ENCODE data around the gene CSRNP3.

The CSRNP3 gene

GRCh38 chr2:165568361-165568760, 98.9 kb downstream of the CSRNP3 start:
- no peak overlapping the region for H3K27ac ChIP-seq
- POLR2A ChIA-PET (ENCODE audit: low non-redundant PET), result no interaction called here
- TF ChIP-seq CTCF (conservative IDR thresholded peaks at IDR 0.05; ENCODE audit: low read depth), result no peak
- CTCF ChIA-PET, result no interaction called here
- DNase-seq (ENCODE audit: low spot score), result no peak

- H3K27ac ChIP-seq, result no peak overlapping the region
- CTCF ChIA-PET, result no interaction called here
- no peak for TF ChIP-seq CTCF (conservative IDR thresholded peaks at IDR 0.05; ENCODE audit: low read depth)
- POLR2A ChIA-PET (ENCODE audit: low non-redundant PET), result no interaction called here
- no peak for DNase-seq (ENCODE audit: low spot score)
Observed at GRCh38 chr2:165571477-165571876, 102.0 kb downstream of the CSRNP3 start.

GRCh38 chr2:165572151-165572550, 102.7 kb downstream of the CSRNP3 start:
- no peak overlapping the region for H3K27ac ChIP-seq
- TF ChIP-seq CTCF (conservative IDR thresholded peaks at IDR 0.05; ENCODE audit: low read depth), result no peak
- ChIA-PET CTCF (interaction anchor here (0.9 kb wide), 1 partner anchor 810 kb away, joined by 4 read pairs; no protein-coding TSS in a partner anchor), POLR2A (ENCODE audit: low non-redundant PET) (no interaction called here)
- no peak for DNase-seq (ENCODE audit: low spot score)

GRCh38 chr2:165573534-165574461, 104.3 kb downstream of the CSRNP3 start:
- no peak overlapping the region for H3K27ac ChIP-seq
- CTCF ChIA-PET, result no interaction called here
- POLR2A ChIA-PET (ENCODE audit: low non-redundant PET), result no interaction called here
- no peak for TF ChIP-seq CTCF (conservative IDR thresholded peaks at IDR 0.05; ENCODE audit: low read depth)
- no peak for DNase-seq (ENCODE audit: low spot score)

GRCh38 chr2:165575044-165575615, 105.6 kb downstream of the CSRNP3 start:
- DNase-seq (ENCODE audit: low spot score), result no peak
- no peak overlapping the region for H3K27ac ChIP-seq
- POLR2A ChIA-PET (ENCODE audit: low non-redundant PET), result no interaction called here
- TF ChIP-seq CTCF (conservative IDR thresholded peaks at IDR 0.05; ENCODE audit: low read depth), result no peak
- CTCF ChIA-PET, result no interaction called here

GRCh38 chr2:165576409-165577154, 107.1 kb downstream of the CSRNP3 start:
- TF ChIP-seq CTCF (conservative IDR thresholded peaks at IDR 0.05; ENCODE audit: low read depth), result no peak
- no peak overlapping the region for H3K27ac ChIP-seq
- DNase-seq (ENCODE audit: low spot score), result no peak
- ChIA-PET CTCF (interaction anchor here (0.5 kb wide), 1 partner anchor 61 kb away, joined by 3 read pairs; no protein-coding TSS in a partner anchor), POLR2A (ENCODE audit: low non-redundant PET) (no interaction called here)

Measured in RWPE1 (cell line).